ENCODE data around the gene EDEM2.
A peak's percentile ranks its signal among the peaks of the same experiment; 100 is the strongest.
"Not testable (repeated sequence)": the region's sequence is repeated elsewhere in the genome, so short reads cannot be mapped to it uniquely, and the experiment has no call there.

The EDEM2 gene

GRCh38 chr20:35168701-35169409, 21.7 kb upstream of the EDEM2 start:
- not testable (repeated sequence) for DNase-seq

GRCh38 chr20:35167787-35168186, 20.7 kb upstream of the EDEM2 start:
- DNase-seq, result no peak

GRCh38 chr20:35166242-35166830, 19.2 kb upstream of the EDEM2 start:
- DNase-seq, result no peak

- DNase-seq, result no peak
Observed at GRCh38 chr20:35165221-35166185, 18.4 kb upstream of the EDEM2 start.

GRCh38 chr20:35164531-35164930, 17.4 kb upstream of the EDEM2 start:
- DNase-seq, result not testable (repeated sequence)

DNA sequence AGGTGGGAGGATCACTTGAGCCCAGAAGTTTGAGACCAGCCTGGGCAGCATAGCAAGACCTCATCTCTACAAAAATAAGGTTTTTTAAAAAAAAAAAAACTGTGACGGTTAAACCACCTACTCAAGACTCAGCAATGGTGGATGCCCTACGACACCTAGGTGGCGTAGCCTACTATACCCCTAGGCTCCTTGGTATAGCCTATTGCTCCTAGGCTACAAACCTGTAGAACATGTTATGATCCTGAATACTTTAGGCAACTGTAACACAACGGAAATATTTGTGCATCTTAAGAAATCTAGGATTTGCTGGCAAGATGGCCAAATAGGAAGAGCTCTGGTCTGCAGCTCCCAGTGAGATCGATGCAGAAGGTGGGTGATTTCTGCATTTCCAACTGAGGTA, 13.2 kb upstream of the EDEM2 start:
- not testable (repeated sequence) for DNase-seq

DNA sequence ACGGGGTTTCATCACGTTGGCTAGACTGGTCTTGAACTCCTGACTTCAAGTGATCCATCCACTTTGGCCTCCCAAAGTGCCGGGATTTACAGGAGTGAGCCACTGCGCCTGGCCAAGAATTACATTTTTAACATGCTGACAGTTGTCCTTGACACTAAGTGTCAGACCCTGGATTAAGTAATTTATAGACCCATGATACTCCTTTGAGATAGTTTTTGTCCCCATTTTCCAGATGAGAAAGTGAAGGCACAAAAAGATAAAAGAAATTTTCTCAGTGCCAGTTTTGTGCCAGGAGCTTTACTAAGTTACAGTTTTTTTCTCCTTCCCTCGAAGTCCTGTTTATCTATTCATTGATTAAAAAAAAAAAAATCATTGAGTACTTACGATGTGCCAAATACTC, 9.8 kb upstream of the EDEM2 start:
- no peak for DNase-seq

DNA sequence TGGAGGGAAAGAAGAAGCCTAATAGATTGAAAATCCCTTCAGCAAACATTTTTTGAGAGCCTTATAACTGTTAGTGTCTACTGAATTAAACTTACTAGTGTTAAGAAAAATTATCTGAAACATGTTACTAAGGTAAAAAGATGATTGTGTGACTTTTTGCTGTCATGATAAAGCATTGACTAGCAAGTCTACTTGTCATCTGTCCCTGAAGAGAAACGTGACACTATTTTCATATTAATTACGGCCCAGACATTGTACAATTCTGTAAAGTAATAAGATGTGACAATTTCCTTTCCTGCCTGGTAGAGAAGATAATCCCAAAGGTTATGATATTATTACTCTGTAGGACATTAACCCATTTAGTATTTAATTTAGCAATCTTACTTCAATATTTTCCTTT, 8.8 kb upstream of the EDEM2 start:
- no peak for DNase-seq

- DNase-seq, result no peak
Observed at GRCh38 chr20:35151736-35152135, 4.6 kb upstream of the EDEM2 start.

- no peak for DNase-seq
Observed at GRCh38 chr20:35150846-35151579, 3.9 kb upstream of the EDEM2 start.

DNA sequence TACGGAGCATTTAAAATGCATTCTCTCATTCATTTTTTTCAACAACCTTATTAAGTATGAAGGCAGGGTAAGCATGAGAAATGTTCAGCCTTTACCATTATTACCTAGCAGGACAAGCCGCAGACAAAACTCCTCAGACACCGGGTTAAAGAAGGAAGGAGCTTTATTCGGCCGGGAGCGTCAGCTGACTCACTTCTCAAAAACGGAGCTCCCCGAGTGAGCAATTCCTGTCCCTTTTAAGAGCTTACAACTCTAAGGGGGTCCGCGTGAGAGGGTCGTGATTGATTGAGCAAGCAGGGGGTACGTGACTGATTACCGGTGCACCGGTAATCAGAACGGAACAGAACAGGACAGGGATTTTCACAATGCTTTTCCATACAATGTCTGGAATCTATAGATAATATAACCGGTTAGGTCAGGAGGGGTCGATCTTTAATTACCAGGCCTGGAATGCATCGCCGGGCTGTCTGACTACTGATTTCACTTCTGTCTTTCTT, 487 bp upstream of the EDEM2 start:
- peak; percentile 71 for DNase-seq

- no peak for DNase-seq
Observed at GRCh38 chr20:35146299-35146919, 727 bp downstream of the EDEM2 start.

DNA sequence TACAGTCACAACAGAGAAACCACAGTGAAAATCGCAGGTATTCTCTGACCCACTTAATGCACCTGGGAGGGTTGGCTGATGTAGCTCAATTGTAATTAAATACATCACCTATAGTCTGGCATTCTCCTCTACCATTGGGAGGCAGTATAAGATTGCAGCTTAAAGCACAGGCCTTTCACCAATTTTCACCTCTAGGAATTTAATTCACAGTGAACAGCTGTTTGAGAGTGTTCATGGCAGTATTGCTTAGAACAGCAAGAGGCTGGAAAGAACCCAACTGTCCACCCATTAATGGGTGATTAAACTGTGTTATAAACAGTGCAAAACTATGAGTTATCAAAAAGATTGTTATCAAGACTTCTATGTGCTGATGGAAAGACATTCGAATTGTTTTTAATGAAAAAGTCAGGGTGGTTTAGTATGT, 2.0 kb downstream of the EDEM2 start:
- no peak for DNase-seq

DNA sequence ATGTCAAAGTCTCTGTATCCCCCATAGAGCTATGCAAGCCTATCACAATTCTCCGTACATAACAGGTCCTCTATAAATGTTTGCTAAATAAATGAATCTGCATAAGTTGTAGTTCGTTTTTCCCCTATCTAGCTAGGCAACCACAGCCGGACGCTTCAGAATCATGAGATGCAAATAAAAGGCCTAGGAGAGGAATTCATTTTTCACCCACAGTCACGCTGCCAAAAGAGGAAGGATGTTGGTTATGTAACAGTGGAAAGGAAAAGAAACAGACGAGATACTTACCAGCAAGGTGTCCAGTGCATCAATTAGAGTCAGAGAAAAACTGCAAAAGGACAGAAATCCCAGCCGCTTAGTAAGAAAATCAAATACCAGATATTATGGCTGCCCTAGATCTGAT, 2.4 kb downstream of the EDEM2 start:
- no peak for DNase-seq

DNA sequence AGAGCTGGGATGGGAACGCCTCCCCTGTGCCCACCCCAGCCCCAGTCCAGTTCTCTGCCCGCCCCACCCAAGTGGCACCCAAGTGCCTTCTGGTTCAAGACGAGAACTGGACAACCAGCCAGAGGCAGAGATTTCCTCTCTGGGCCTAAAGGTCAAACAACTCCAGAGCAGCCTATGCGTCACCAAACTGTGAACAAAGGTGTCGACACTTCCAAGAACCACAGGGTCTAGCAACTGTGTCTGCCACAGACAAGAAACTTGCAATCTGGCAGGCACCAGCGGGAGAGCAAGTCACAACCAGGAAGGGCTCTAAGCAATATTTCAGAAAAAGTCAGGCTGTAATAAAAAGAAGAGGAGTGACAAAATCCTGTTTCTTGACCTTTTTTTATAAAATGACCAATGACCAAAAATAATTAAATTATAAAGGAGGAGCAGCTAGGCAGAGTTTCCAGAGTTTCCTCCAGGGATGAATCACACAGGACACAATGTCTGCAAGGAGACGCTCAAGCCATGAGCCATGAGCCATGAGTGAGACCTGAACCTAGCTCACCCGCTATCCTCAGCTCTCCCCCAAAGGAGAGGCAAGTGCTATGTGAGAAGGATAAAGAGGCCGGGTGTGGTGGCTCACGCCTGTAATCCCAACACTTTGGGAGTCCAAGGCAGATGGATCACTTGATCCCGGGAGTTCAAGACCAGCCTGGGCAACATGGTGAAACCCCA, 11.1 kb downstream of the EDEM2 start:
- DNase-seq, result no peak

DNA sequence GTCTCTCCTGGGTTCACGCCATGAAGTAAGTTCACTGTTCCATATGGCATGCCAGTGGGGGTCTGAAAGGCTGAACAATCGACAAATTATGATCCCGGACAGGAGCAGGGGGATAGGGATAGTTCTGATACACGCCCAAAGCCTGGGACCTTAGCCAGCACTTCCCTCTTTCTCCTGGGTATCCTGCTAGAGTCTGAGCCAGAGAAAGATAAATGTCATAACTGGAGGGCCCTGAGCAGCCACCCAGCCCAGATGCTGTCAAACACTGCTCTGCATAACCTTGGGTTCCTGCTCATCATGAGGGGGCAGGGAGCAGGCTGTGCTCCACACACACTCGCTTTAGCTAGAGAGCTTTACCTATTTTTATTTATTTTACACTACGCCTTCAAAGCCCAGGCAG, 12.3 kb downstream of the EDEM2 start:
- DNase-seq, result no peak

DNA sequence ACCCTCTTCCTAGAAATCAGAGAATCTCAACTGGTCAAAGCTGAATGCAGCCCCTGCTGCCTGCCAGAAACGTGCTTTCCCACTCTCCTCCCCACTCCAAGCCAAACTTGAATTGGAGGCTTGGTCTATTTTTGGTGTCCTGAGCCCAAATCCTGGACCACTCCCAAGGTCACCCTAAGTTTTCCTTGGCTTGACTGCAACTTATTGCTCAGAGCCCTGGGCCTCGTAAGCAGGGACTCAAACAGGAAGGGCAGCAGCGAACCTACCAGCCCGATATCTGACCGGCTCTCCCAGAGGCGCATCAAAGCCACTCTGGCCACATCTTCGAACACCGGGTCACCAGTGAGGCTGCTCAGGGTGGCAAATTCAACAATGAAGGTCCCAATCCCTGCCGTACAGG, 12.7 kb downstream of the EDEM2 start:
- DNase-seq, result no peak

GRCh38 chr20:35133735-35134134, 13.4 kb downstream of the EDEM2 start:
- no peak for DNase-seq

DNA sequence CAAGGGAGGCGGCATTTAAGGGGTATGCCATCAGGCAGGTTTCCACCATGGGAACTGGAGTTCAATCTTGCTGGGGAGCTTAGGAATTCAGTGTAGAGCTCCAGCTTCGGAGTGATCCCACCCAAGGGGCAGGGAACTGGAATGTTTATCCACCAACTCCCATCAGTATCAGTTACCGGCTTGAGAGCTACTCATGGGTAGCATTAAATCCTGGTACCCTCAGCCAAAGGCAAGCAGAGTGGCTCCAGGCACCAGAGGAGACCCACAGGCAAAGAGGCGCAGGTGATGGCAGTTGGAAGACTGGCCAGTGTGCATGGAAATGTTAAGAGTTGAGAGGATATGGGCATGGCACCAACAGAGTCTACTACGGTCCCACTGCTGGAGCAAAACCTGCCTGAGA, 14.1 kb downstream of the EDEM2 start:
- no peak for DNase-seq

DNA sequence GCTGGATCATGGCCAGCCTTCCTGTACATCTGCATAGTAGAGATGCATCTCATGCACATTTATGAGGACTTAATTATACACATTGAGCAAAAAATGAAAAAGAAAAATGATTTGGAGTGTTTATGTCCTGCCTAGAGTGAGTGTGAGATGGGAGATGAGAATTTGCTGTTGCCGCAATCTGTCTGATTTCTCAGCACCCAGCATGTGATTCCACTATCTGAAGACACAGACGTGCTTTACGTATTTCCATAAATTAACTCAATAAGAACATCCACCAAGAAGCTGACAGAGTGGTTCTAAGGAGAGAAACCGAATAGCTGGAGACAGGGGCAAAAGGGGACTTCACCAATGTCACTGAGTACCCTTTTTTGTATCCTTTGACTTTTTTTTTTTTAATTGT, 15.2 kb downstream of the EDEM2 start:
- DNase-seq, result no peak

- no peak for DNase-seq
Observed at GRCh38 chr20:35129647-35130069, 17.5 kb downstream of the EDEM2 start.

DNA sequence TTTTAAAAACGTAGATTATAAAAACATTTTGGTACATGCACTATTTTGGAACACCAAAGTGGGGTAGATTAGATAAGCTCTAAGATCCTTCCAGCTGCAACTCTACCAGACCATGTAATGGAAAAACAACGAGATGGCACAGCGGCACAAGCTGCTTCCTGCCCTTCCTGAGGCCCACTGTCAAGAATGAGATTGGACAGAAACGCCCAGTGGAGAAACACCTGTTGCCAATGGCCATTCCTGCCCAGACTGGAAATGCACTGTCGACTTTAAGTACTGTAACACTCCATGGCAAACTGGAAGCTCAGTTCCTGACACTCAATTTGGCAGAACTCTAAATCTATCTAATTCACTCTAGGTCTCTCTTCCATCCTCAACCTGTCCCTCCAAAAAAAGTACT, 21.4 kb downstream of the EDEM2 start:
- no peak for DNase-seq
